ENCODE results near the gene CATSPERE.

DNA sequence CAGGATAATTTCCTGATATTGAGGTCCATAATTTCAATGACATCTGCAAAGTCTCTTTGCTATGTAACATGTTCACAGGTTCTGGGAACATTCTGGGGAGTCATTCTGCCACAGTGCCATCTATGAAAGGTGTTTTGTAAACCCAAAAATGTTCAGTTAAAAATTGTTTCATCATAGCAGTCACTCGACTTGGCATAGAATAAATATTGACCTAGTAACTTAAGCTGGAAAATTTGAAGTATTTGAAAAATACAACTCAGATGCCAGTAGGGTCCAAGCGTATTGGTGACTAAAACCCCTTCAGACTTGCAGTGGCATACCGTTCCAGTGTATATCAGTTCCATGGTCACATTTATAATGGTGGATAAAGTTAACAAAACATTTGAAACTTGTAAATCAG, 198.6 kb downstream of the CATSPERE start:
- TF ChIP-seq, protein P1, sequence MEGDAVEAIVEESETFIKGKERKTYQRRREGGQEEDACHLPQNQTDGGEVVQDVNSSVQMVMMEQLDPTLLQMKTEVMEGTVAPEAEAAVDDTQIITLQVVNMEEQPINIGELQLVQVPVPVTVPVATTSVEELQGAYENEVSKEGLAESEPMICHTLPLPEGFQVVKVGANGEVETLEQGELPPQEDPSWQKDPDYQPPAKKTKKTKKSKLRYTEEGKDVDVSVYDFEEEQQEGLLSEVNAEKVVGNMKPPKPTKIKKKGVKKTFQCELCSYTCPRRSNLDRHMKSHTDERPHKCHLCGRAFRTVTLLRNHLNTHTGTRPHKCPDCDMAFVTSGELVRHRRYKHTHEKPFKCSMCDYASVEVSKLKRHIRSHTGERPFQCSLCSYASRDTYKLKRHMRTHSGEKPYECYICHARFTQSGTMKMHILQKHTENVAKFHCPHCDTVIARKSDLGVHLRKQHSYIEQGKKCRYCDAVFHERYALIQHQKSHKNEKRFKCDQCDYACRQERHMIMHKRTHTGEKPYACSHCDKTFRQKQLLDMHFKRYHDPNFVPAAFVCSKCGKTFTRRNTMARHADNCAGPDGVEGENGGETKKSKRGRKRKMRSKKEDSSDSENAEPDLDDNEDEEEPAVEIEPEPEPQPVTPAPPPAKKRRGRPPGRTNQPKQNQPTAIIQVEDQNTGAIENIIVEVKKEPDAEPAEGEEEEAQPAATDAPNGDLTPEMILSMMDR (IDR thresholded peaks at IDR 0.05): no peak
- no peak for TF ChIP-seq ZFX (IDR thresholded peaks at IDR 0.05; ENCODE audit: borderline replicate concordance)

All from 22Rv1 (cell line).